ENCODE results near the gene ADGRA3. TPM values are rescaled to one million over a fixed set of nuclear protein-coding genes. Genes with fewer than 3 reads are reported as not detected.

ADGRA3 gene
- total and polyA plus RNA-seq, 2 experiments from 2014 or later, result 16.2 to 73.9 TPM

DNA sequence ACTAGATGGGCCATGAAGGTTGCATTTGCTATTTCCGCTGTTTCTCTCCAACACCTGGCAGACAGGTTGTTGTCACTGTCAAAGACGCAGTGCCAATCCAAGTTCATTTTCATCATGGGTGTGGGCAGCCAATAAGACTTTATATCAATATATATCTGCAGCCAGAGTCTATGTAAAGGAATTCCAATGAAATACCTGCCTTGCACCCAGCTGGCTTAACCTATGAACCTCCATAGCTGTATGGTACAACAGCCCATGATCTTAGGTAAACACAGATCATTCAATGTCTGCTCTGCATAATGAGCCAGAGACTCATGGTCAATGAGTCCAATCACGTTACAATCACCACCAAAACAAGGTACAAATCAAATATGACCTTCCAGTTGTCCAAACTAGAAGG is 37.7 kb upstream of the ADGRA3 start (continued):
- TF ChIP-seq, protein P1, sequence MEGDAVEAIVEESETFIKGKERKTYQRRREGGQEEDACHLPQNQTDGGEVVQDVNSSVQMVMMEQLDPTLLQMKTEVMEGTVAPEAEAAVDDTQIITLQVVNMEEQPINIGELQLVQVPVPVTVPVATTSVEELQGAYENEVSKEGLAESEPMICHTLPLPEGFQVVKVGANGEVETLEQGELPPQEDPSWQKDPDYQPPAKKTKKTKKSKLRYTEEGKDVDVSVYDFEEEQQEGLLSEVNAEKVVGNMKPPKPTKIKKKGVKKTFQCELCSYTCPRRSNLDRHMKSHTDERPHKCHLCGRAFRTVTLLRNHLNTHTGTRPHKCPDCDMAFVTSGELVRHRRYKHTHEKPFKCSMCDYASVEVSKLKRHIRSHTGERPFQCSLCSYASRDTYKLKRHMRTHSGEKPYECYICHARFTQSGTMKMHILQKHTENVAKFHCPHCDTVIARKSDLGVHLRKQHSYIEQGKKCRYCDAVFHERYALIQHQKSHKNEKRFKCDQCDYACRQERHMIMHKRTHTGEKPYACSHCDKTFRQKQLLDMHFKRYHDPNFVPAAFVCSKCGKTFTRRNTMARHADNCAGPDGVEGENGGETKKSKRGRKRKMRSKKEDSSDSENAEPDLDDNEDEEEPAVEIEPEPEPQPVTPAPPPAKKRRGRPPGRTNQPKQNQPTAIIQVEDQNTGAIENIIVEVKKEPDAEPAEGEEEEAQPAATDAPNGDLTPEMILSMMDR (conservative IDR thresholded peaks at IDR 0.05; ENCODE audit: low read depth in 2 of 2), result no peak
- TF ChIP-seq STAT1 (IDR thresholded peaks at IDR 0.05; ENCODE audit: unreplicated experiment) (no peak), JUNB (IDR thresholded peaks at IDR 0.05; ENCODE audit: unreplicated experiment) (no peak), ZNF114 (CRISPR knock-in tag; IDR thresholded peaks at IDR 0.05) (no peak), NANOG (IDR thresholded peaks at IDR 0.05; ENCODE audit: borderline replicate concordance) (no peak), POLR2AphosphoS5 (IDR thresholded peaks at IDR 0.05; ENCODE audit: low read depth) (no peak)
- TF ChIP-seq, protein P2, sequence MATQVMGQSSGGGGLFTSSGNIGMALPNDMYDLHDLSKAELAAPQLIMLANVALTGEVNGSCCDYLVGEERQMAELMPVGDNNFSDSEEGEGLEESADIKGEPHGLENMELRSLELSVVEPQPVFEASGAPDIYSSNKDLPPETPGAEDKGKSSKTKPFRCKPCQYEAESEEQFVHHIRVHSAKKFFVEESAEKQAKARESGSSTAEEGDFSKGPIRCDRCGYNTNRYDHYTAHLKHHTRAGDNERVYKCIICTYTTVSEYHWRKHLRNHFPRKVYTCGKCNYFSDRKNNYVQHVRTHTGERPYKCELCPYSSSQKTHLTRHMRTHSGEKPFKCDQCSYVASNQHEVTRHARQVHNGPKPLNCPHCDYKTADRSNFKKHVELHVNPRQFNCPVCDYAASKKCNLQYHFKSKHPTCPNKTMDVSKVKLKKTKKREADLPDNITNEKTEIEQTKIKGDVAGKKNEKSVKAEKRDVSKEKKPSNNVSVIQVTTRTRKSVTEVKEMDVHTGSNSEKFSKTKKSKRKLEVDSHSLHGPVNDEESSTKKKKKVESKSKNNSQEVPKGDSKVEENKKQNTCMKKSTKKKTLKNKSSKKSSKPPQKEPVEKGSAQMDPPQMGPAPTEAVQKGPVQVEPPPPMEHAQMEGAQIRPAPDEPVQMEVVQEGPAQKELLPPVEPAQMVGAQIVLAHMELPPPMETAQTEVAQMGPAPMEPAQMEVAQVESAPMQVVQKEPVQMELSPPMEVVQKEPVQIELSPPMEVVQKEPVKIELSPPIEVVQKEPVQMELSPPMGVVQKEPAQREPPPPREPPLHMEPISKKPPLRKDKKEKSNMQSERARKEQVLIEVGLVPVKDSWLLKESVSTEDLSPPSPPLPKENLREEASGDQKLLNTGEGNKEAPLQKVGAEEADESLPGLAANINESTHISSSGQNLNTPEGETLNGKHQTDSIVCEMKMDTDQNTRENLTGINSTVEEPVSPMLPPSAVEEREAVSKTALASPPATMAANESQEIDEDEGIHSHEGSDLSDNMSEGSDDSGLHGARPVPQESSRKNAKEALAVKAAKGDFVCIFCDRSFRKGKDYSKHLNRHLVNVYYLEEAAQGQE (IDR thresholded peaks at IDR 0.05; ENCODE audit: unreplicated experiment), result no peak
- TF ChIP-seq, protein P3, sequence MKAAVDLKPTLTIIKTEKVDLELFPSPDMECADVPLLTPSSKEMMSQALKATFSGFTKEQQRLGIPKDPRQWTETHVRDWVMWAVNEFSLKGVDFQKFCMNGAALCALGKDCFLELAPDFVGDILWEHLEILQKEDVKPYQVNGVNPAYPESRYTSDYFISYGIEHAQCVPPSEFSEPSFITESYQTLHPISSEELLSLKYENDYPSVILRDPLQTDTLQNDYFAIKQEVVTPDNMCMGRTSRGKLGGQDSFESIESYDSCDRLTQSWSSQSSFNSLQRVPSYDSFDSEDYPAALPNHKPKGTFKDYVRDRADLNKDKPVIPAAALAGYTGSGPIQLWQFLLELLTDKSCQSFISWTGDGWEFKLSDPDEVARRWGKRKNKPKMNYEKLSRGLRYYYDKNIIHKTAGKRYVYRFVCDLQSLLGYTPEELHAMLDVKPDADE (IDR thresholded peaks at IDR 0.05), result no peak

DNA sequence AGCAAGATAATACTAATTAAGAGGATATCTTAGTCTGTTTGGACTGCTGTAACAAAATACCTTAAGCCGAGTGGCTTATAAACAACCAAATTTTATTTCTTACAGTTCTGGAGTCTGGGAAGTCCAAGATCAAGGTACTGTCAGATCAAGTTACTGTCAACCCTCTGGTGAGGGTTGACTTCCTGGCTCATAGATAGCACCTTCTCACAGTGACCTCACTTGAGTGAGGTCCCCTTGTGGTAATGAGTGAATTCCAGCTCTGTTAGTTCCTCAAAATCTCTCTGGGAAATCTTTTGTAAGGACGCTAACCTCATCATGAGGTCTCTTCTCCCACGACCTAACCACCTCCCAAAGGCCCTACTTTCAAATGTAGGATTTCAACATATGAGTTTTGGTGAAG is 36.9 kb upstream of the ADGRA3 start:
- Histone ChIP-seq H3K36me3 (ENCODE audit: insufficient read depth) (no peaks in the 10 kb centered on the region), H3K9me2 (ENCODE audit: insufficient read depth) (no peaks in the 10 kb centered on the region), H2AFZ (peak overlapping the region; percentile 70; the same call in 1 of the 2 replicates), H3K27me3 (ENCODE audit: insufficient read depth) (no peaks in the 10 kb centered on the region), H3K4me3 (no peak overlapping the region), H3K4me1 (ENCODE audit: insufficient read depth) (no peaks in the 10 kb centered on the region), H3K79me2 (replicated peaks; ENCODE audit: insufficient read depth) (no peaks in the 10 kb centered on the region), H3F3A (replicated peaks; ENCODE audit: low read depth) (no peaks in the 10 kb centered on the region), H4K20me1 (replicated peaks; ENCODE audit: insufficient read depth) (no peaks in the 10 kb centered on the region), H3K4me2 (no peak overlapping the region), H3K27ac (ENCODE audit: low read depth) (no peak overlapping the region)
- no peak overlapping the region for H3K27ac Mint-ChIP-seq
- H3K36me3 Mint-ChIP-seq (ENCODE audit: low read depth), result no peaks in the 10 kb centered on the region
- H3K4me1 Mint-ChIP-seq, result no peaks in the 10 kb centered on the region
- H3K9me3 Mint-ChIP-seq, result no peaks in the 10 kb centered on the region; the same call in 2 of the 3 replicates
- peak; percentile 3 for DNase-seq (ENCODE audit: low spot score)
- ATAC-seq, result no peak
- no peak overlapping the region for H3K4me3 Mint-ChIP-seq
- no peak for TF ChIP-seq JUNB (IDR thresholded peaks at IDR 0.05; ENCODE audit: unreplicated experiment)
- TF ChIP-seq, protein P4, sequence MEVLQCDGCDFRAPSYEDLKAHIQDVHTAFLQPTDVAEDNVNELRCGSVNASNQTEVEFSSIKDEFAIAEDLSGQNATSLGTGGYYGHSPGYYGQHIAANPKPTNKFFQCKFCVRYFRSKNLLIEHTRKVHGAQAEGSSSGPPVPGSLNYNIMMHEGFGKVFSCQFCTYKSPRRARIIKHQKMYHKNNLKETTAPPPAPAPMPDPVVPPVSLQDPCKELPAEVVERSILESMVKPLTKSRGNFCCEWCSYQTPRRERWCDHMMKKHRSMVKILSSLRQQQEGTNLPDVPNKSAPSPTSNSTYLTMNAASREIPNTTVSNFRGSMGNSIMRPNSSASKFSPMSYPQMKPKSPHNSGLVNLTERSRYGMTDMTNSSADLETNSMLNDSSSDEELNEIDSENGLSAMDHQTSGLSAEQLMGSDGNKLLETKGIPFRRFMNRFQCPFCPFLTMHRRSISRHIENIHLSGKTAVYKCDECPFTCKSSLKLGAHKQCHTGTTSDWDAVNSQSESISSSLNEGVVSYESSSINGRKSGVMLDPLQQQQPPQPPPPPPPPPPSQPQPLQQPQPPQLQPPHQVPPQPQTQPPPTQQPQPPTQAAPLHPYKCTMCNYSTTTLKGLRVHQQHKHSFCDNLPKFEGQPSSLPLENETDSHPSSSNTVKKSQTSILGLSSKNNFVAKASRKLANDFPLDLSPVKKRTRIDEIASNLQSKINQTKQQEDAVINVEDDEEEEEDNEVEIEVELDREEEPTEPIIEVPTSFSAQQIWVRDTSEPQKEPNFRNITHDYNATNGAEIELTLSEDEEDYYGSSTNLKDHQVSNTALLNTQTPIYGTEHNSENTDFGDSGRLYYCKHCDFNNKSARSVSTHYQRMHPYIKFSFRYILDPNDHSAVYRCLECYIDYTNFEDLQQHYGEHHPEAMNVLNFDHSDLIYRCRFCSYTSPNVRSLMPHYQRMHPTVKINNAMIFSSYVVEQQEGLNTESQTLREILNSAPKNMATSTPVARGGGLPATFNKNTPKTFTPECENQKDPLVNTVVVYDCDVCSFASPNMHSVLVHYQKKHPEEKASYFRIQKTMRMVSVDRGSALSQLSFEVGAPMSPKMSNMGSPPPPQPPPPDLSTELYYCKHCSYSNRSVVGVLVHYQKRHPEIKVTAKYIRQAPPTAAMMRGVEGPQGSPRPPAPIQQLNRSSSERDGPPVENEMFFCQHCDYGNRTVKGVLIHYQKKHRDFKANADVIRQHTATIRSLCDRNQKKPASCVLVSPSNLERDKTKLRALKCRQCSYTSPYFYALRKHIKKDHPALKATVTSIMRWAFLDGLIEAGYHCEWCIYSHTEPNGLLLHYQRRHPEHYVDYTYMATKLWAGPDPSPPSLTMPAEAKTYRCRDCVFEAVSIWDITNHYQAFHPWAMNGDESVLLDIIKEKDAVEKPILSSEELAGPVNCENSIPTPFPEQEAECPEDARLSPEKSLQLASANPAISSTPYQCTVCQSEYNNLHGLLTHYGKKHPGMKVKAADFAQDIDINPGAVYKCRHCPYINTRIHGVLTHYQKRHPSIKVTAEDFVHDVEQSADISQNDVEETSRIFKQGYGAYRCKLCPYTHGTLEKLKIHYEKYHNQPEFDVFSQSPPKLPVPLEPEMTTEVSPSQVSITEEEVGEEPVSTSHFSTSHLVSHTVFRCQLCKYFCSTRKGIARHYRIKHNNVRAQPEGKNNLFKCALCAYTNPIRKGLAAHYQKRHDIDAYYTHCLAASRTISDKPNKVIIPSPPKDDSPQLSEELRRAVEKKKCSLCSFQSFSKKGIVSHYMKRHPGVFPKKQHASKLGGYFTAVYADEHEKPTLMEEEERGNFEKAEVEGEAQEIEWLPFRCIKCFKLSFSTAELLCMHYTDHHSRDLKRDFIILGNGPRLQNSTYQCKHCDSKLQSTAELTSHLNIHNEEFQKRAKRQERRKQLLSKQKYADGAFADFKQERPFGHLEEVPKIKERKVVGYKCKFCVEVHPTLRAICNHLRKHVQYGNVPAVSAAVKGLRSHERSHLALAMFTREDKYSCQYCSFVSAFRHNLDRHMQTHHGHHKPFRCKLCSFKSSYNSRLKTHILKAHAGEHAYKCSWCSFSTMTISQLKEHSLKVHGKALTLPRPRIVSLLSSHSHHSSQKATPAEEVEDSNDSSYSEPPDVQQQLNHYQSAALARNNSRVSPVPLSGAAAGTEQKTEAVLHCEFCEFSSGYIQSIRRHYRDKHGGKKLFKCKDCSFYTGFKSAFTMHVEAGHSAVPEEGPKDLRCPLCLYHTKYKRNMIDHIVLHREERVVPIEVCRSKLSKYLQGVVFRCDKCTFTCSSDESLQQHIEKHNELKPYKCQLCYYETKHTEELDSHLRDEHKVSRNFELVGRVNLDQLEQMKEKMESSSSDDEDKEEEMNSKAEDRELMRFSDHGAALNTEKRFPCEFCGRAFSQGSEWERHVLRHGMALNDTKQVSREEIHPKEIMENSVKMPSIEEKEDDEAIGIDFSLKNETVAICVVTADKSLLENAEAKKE (CRISPR knock-in tag; IDR thresholded peaks at IDR 0.05), result peak; percentile 44; the same call in 1 of the 2 replicates
- TF ChIP-seq, protein P1 (conservative IDR thresholded peaks at IDR 0.05; ENCODE audit: low read depth in 2 of 2), result peak; percentile 14 to 29; a peak in 1 of 4 replicates
- no peaks in the 10 kb centered on the region for H3K27me3 Mint-ChIP-seq (ENCODE audit: insufficient read depth, low read depth, poor library complexity)

Measured in GM23338 (cell line).